Ishikawa (cell line): ENCODE measurements around the gene GPR62.

Experiments
- CEBPB ChIP-seq: IDR thresholded peaks from 2 replicates; pipeline ENCODE4 v1.6.1; 2012
- CREB1 ChIP-seq: IDR thresholded peaks from 2 replicates; pipeline ENCODE4 v1.6.1; 2012; ENCODE audit warnings: low read depth
- EGR1 ChIP-seq: IDR thresholded peaks from 2 replicates; pipeline ENCODE4 v1.6.1; 2012
- EP300 ChIP-seq: IDR thresholded peaks from 2 replicates; pipeline ENCODE4 v1.6.1; 2012; ENCODE audit warnings: borderline replicate concordance
- FOXM1 ChIP-seq: IDR thresholded peaks from 2 replicates; pipeline ENCODE4 v1.6.1; 2012; ENCODE audit warnings: low read depth, borderline replicate concordance
- MAX ChIP-seq: IDR thresholded peaks from 2 replicates; pipeline ENCODE4 v1.6.1; 2012
- NFIC ChIP-seq: IDR thresholded peaks from 2 replicates; pipeline ENCODE4 v1.6.1; 2012
- RAD21 ChIP-seq: IDR thresholded peaks from 2 replicates; pipeline ENCODE4 v1.6.1; 2012; ENCODE audit warnings: low read depth
- REST ChIP-seq: IDR thresholded peaks from 2 replicates; pipeline ENCODE4 v1.6.1; 2012; ENCODE audit warnings: low read depth, mild to moderate bottlenecking
- TAF1 ChIP-seq: IDR thresholded peaks from 2 replicates; pipeline ENCODE4 v1.6.1; 2012; ENCODE audit warnings: low read depth, mild to moderate bottlenecking
- TCF12 ChIP-seq: IDR thresholded peaks from 2 replicates; pipeline ENCODE4 v1.6.1; 2012; ENCODE audit warnings: low read depth
- TEAD4 ChIP-seq: IDR thresholded peaks from 2 replicates; pipeline ENCODE4 v1.6.1; 2012
- USF1 ChIP-seq: IDR thresholded peaks from 2 replicates; pipeline ENCODE4 v1.6.1; 2012
- YY1 ChIP-seq: IDR thresholded peaks from 2 replicates; pipeline ENCODE4 v1.6.1; 2012; ENCODE audit warnings: low read depth
- ZBTB7A ChIP-seq: IDR thresholded peaks from 2 replicates; pipeline ENCODE4 v1.6.1; 2012; ENCODE audit warnings: low read depth

Gene GPR62

DNA sequence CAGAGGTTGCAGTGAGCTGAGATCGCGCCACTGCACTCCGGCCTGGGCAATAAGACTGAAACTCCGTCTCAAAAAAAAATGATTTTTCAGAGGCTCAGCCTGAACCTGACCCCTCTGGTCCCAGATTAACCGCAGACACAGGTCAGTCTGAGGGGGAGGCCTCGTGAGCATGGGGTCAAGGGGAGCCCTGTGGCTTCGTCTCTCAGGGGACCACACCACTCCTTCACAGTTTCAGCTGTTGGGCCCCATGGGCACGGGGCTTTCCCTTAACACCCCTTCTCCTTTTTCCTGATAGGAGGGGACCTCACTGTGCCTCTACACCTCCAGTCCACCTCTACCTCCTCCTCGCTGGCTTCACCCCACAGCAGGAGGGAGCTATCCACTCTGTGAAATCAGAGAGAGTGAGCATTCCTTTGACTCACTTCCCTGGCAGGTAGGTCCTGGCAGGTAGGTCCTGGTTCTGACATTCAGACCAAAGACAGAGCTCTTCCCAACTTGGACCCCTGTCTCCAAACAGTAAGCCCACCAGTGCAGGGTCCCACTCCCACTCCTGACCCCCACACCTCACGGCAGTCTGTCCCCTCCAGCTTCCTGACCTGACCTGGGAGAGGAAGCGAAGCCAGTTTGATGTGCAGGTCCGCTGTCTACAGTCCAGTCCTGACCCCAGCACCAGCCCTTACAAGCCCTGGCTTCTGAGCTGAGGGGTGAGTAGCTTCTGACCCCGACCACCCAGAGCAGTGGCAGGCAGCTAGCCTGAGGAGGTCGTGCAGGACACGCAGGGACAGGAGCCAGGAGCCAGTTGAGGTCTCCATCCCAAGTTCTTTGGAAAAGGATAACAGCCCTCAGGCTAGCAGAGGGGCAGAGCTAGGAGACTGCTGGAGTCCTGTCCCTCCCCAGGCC lies 22.5 kb upstream of the GPR62 start:
- no peak for TF ChIP-seq ZBTB7A
- TF ChIP-seq CEBPB = no peak
- no peak for TF ChIP-seq EP300
- TF ChIP-seq RAD21 = no peak
- TF ChIP-seq USF1 = no peak
- no peak for TF ChIP-seq MAX
- TF ChIP-seq TEAD4 = no peak
- TF ChIP-seq CREB1 = no peak
- TF ChIP-seq TAF1 = no peak
- no peak for TF ChIP-seq EGR1
- no peak for TF ChIP-seq YY1
- TF ChIP-seq NFIC = no peak
- TF ChIP-seq TCF12 = no peak

GRCh38 chr3:51933471-51934138 lies 21.6 kb upstream of the GPR62 start:
- TF ChIP-seq YY1 (no peak), EGR1 (no peak), NFIC (no peak), REST (no peak), MAX (no peak), TEAD4 (no peak), USF1 (no peak)

- TF ChIP-seq REST (peak; percentile 82), TAF1 (no peak), CREB1 (no peak)
These were observed 20.9 kb upstream of the GPR62 start for GRCh38 chr3:51934139-51934850.

DNA sequence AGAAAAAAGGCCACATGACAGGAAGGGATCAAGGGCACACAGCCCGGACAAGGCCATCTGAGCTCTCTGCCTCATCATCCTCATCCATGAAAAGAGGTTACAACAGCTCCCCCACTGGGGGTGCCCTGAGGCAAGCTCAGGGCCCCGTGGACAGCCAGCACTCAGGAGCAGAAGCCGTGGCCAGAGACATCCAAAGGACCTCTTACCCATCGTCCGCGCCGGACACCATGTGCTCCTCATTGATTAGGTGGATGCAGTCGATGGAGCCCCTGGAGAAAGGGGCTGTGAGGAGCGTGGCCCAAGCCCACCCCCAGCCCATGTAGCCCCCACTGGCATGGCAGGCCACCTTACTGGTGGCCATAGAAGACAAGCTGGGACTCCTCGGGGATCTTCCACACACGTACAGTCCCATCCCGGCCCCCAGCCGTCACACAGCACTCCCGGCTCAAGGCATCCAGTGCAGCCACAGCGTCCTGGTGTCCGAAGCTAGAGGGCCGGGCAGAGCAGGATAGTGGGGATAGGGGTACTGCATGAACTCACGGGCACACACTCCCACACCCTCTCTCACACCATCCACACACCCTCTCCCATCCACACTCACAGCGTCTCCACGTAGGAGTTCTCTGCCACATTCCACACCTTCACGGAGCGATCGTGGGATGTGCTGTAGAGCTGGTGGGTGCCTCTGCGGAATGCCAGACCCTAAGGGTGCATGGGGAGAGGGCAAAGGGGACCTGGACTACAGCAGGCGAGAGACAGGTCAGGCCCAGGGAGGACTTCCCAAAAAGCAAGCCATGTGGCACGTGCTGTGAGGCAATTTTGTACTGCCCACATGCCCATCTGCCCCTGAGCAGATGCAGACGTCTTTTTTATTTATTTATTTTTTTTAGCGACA lies 19.9 kb upstream of the GPR62 start:
- TF ChIP-seq REST = no peak
- no peak for TF ChIP-seq FOXM1
- TF ChIP-seq USF1 = no peak
- no peak for TF ChIP-seq TCF12
- no peak for TF ChIP-seq NFIC
- TF ChIP-seq CEBPB = no peak
- TF ChIP-seq MAX = no peak
